Measurements from ENCODE around the gene PTPN6. TPM values are rescaled to one million over a fixed set of nuclear protein-coding genes. Genes with fewer than 3 reads are reported as not detected.

PTPN6 gene
- total and polyA plus RNA-seq, 10 of the 15 experiments (the other 5 are each of a cell fraction or from before 2014, with no cell fraction given), result 229 to 457 (median 370) TPM

DNA sequence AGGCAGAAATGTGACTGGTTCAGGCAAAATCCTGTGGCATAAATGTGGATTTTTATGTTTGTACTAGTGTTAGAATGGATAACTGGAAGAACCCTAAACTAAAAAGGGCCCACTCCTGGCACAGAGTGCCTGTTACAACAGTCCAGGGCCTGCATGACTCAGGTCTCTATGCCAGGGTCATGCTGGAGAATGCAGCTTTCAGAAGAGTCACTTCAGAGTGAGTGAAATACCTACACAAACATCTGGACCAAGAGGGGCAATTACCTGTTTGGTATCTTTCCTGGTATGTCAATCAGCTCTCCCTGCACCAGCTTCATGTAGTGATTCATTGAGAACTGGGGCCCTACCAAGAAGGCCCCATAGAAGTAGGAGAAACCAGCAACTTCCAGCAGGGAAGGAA lies 29.6 kb downstream of the PTPN6 start:
- CTCF ChIA-PET, result no interaction called here
- RAD21 ChIA-PET (ENCODE audit: unreplicated experiment), result no interaction called here
- DNase-seq (ENCODE audit: low read depth, low spot score) (no peak), FAIRE-seq (no peak), ATAC-seq (no peak)
- Histone ChIP-seq H3K36me3 (ENCODE audit: control insufficient read depth in 2 of 2, insufficient read depth in 2 of 2, low read length in 1 of 2) (peaks cover 17 to 34% of the 10 kb centered on the region in 2 experiments), H3K27me3 (replicated peaks in 1 of 2; ENCODE audit: control insufficient read depth in 2 of 2, insufficient read depth in 2 of 2, low read length in 1 of 2) (no peaks in the 10 kb centered on the region), H3K9ac (ENCODE audit: control insufficient read depth, insufficient read depth, low read length) (no peak overlapping the region), H2AFZ (ENCODE audit: control insufficient read depth, low read depth, low read length) (no peak overlapping the region), H3K4me2 (ENCODE audit: control insufficient read depth, insufficient read depth) (no peak overlapping the region), H4K20me1 (ENCODE audit: control insufficient read depth, insufficient read depth) (no peaks in the 10 kb centered on the region), H3K4me1 (ENCODE audit: control insufficient read depth, insufficient read depth, low read length) (peaks cover under 1% of the 10 kb centered on the region; the same call in 1 of the 2 replicates), H3K4me3 (no peak overlapping the region), H3K9me3 (replicated peaks; ENCODE audit: control insufficient read depth, insufficient read depth, low read length) (no peaks in the 10 kb centered on the region), H3K79me2 (ENCODE audit: control insufficient read depth, insufficient read depth, low read length) (no peaks in the 10 kb centered on the region), H3K27ac (ENCODE audit: control insufficient read depth, insufficient read depth) (no peak overlapping the region)
- intact Hi-C loops (cut with micrococcal nuclease; ENCODE audit: unreplicated experiment) (no loop called here), in situ Hi-C loops (cut with MboI) (no loop called here)
- POLR2A ChIA-PET, result no interaction called here
- TF ChIP-seq SMARCA5 (IDR thresholded peaks at IDR 0.05), result no peak
- TF ChIP-seq, protein P1, sequence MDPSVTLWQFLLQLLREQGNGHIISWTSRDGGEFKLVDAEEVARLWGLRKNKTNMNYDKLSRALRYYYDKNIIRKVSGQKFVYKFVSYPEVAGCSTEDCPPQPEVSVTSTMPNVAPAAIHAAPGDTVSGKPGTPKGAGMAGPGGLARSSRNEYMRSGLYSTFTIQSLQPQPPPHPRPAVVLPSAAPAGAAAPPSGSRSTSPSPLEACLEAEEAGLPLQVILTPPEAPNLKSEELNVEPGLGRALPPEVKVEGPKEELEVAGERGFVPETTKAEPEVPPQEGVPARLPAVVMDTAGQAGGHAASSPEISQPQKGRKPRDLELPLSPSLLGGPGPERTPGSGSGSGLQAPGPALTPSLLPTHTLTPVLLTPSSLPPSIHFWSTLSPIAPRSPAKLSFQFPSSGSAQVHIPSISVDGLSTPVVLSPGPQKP (IDR thresholded peaks at IDR 0.05; ENCODE audit: low read depth, low read length), result no peak
- no peak for TF ChIP-seq TCF3 (IDR thresholded peaks at IDR 0.05; ENCODE audit: borderline replicate concordance, insufficient read depth, low read depth, low read length)
- TF ChIP-seq, protein P2, sequence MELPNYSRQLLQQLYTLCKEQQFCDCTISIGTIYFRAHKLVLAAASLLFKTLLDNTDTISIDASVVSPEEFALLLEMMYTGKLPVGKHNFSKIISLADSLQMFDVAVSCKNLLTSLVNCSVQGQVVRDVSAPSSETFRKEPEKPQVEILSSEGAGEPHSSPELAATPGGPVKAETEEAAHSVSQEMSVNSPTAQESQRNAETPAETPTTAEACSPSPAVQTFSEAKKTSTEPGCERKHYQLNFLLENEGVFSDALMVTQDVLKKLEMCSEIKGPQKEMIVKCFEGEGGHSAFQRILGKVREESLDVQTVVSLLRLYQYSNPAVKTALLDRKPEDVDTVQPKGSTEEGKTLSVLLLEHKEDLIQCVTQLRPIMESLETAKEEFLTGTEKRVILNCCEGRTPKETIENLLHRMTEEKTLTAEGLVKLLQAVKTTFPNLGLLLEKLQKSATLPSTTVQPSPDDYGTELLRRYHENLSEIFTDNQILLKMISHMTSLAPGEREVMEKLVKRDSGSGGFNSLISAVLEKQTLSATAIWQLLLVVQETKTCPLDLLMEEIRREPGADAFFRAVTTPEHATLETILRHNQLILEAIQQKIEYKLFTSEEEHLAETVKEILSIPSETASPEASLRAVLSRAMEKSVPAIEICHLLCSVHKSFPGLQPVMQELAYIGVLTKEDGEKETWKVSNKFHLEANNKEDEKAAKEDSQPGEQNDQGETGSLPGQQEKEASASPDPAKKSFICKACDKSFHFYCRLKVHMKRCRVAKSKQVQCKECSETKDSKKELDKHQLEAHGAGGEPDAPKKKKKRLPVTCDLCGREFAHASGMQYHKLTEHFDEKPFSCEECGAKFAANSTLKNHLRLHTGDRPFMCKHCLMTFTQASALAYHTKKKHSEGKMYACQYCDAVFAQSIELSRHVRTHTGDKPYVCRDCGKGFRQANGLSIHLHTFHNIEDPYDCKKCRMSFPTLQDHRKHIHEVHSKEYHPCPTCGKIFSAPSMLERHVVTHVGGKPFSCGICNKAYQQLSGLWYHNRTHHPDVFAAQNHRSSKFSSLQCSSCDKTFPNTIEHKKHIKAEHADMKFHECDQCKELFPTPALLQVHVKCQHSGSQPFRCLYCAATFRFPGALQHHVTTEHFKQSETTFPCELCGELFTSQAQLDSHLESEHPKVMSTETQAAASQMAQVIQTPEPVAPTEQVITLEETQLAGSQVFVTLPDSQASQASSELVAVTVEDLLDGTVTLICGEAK (IDR thresholded peaks at IDR 0.05; ENCODE audit: borderline replicate concordance), result no peak
- TF ChIP-seq FOXK2 (IDR thresholded peaks at IDR 0.05), result no peak
- no peak for TF ChIP-seq SRF (IDR thresholded peaks at IDR 0.05; ENCODE audit: low read depth in 2 of 2, low read length in 2 of 2)
- no peak for TF ChIP-seq CBX5 (IDR thresholded peaks at IDR 0.05; ENCODE audit: low read depth)
- TF ChIP-seq SMC3 (IDR thresholded peaks at IDR 0.05; ENCODE audit: borderline replicate concordance, low read length), result no peak
- no peak for TF ChIP-seq CHD2 (IDR thresholded peaks at IDR 0.05; ENCODE audit: borderline replicate concordance, low read depth, low read length)
- TF ChIP-seq IKZF1 (conservative IDR thresholded peaks at IDR 0.05), result no peak
- no TSS peak for BruUV-seq (replicated peaks)
- SMC1A ChIA-PET (ENCODE audit: uncharacterized antibody, unreplicated experiment), result no interaction called here

All from GM12878 (cell line).